Common myeloid progenitor, CD34-positive (primary cell): ENCODE measurements around the gene SEPTIN6.
"Not testable (repeated sequence)": the region's sequence is repeated elsewhere in the genome, so short reads cannot be mapped to it uniquely, and the experiment has no call there.

ENCODE experiments used
- CTCF ChIA-PET: fragments of 350-600 bp; sonication (Branson Sonifier 250); formaldehyde crosslinking; loops from one replicate; lab custom pipeline; 2021; ENCODE audit warnings: antibody characterized with exemption; lab: Charles Lee
- POLR2A ChIA-PET: fragments of 350-600 bp; sonication (Branson Sonifier 250); formaldehyde crosslinking; loops from one replicate; lab custom pipeline; 2021; ENCODE audit warnings: antibody characterized with exemption; lab: Charles Lee
- DNase-seq, 3 donors: peaks; one replicate each; pipeline versions ENCODE4 v3.0.0 to v3.0.0-alpha.2; 2013
- H3K27ac ChIP-seq, 2 experiments: 1 replicate in 1 of 2; 2 replicates in 1 of 2; pipeline ENCODE4 v1.7.0; 2013; ENCODE audit warnings: inconsistent platforms in 2 of 2, low read length in 2 of 2, mild to moderate bottlenecking in 2 of 2, low read depth in 1 of 2, moderate library complexity in 1 of 2; ENCODE audit not compliant: severe bottlenecking in 2 of 2, insufficient read depth in 1 of 2, poor library complexity in 1 of 2
- H3K27me3 ChIP-seq, 5 experiments: replicated peaks in 2 of 5; 1 replicate in 3 of 5; 2 replicates in 2 of 5; pipeline versions ENCODE4 v1.6.1 to v1.7.0; 2013; ENCODE audit warnings: low read length in 4 of 5, mild to moderate bottlenecking in 2 of 5, moderate library complexity in 2 of 5, inconsistent platforms in 1 of 5; ENCODE audit not compliant: insufficient read depth in 5 of 5, control insufficient read depth in 4 of 5
- H3K36me3 ChIP-seq, 4 experiments: 1 replicate in 2 of 4; 2 replicates in 2 of 4; pipeline versions ENCODE4 v1.6.1 to v1.7.0; 2013; ENCODE audit warnings: low read length in 3 of 4, control low read depth in 1 of 4, mild to moderate bottlenecking in 1 of 4; ENCODE audit not compliant: control insufficient read depth in 4 of 4, insufficient read depth in 4 of 4
- H3K4me1 ChIP-seq, 4 experiments: 1 replicate in 3 of 4; 2 replicates in 1 of 4; pipeline versions ENCODE4 v1.6.1 to v1.7.1; 2013; ENCODE audit warnings: low read length in 3 of 4, mild to moderate bottlenecking in 3 of 4, control low read depth in 1 of 4, inconsistent platforms in 1 of 4, moderate library complexity in 1 of 4; ENCODE audit not compliant: control insufficient read depth in 4 of 4, insufficient read depth in 4 of 4; ENCODE audit errors: control extremely low read depth in 1 of 4
- H3K4me3 ChIP-seq, 7 experiments: 1 replicate in 4 of 7; 2 replicates in 3 of 7; pipeline versions ENCODE4 v1.5.1 to v1.7.0; 2013; ENCODE audit warnings: mild to moderate bottlenecking in 7 of 7, low read length in 6 of 7, moderate library complexity in 6 of 7, inconsistent platforms in 2 of 7, low read depth in 2 of 7, control low read depth in 1 of 7; ENCODE audit not compliant: insufficient read depth in 4 of 7, control insufficient read depth in 1 of 7; ENCODE audit errors: extremely low read depth in 1 of 7
- H3K9me3 ChIP-seq, 5 experiments: 1 replicate in 4 of 5; 2 replicates in 1 of 5; pipeline versions ENCODE4 v1.6.1 to v1.7.1; 2013; ENCODE audit warnings: low read length in 4 of 5, mild to moderate bottlenecking in 2 of 5, inconsistent platforms in 1 of 5, low read depth in 1 of 5, moderate library complexity in 1 of 5; ENCODE audit not compliant: control insufficient read depth in 4 of 5, insufficient read depth in 2 of 5; ENCODE audit errors: control extremely low read depth in 1 of 5
- WGBS: methylation state at CpG from one replicate; pipeline ENCODE4 v1.1.5; 2013; ENCODE audit not compliant: insufficient coverage; 5-methylcytosine and 5-hydroxymethylcytosine counted together

SEPTIN6 gene

GRCh38 chrX:119685225-119686066, 7.5 kb downstream of the SEPTIN6 start:
- ChIA-PET CTCF (interaction anchor here (0.7 to 4.1 kb wide), 4 partner anchors 9 to 43 kb away, joined by 3 to 26 read pairs (median 4); partner anchors contain the start of gene SEPTIN6), POLR2A (no interaction called here)
- DNase-seq, result peak; percentile 56 to 89 (median 82)
- WGBS, result 29% methylated on average over 12 of the region's 15 CpGs
- peak overlapping the region in 6 of 7 experiments; percentile 8 to 64 (median 45) for H3K4me3 ChIP-seq
- no peaks in the 10 kb centered on the region for H3K27me3 ChIP-seq
- no peaks in the 10 kb centered on the region for H3K9me3 ChIP-seq
- peaks cover 0 to 4% (median 1%) of the 10 kb centered on the region in 4 experiments for H3K36me3 ChIP-seq
- H3K27ac ChIP-seq, result peak overlapping the region; percentile 85 to 93
- peaks cover 33 to 92% (median 78%) of the 10 kb centered on the region in 4 experiments for H3K4me1 ChIP-seq

GRCh38 chrX:119684916-119685224, 8.1 kb downstream of the SEPTIN6 start:
- peaks cover 0 to 4% (median under 1%) of the 10 kb centered on the region in 4 experiments for H3K36me3 ChIP-seq
- H3K27me3 ChIP-seq, result no peaks in the 10 kb centered on the region
- H3K9me3 ChIP-seq, result no peaks in the 10 kb centered on the region
- CTCF ChIA-PET, result interaction anchor here (0.7 to 4.1 kb wide), 4 partner anchors 9 to 44 kb away, joined by 3 to 26 read pairs (median 4); partner anchors contain the start of gene SEPTIN6
- DNase-seq, result no peak
- H3K27ac ChIP-seq, result peak overlapping the region; percentile 85 to 93
- H3K4me3 ChIP-seq, result peak overlapping the region in 6 of 7 experiments; percentile 8 to 64 (median 45)
- POLR2A ChIA-PET, result no interaction called here
- WGBS, result no CpG with 5 or more reads among the region's 1 CpG
- H3K4me1 ChIP-seq, result peaks cover 33 to 89% (median 80%) of the 10 kb centered on the region in 4 experiments

GRCh38 chrX:119684312-119684711, 8.7 kb downstream of the SEPTIN6 start:
- H3K9me3 ChIP-seq, H3K36me3 ChIP-seq, H3K27me3 ChIP-seq: not testable (repeated sequence)
- DNase-seq, result peak in 2 of 3 donors; percentile 35 to 50
- Histone ChIP-seq H3K4me3 (peak overlapping the region in 1 of 7 experiments; percentile 34), H3K4me1 (peaks cover 34 to 91% (median 82%) of the 10 kb centered on the region in 4 experiments), H3K27ac (peak overlapping the region in 1 of 2 experiments; percentile 93)
- ChIA-PET CTCF (interaction anchor here (1.5 to 4.1 kb wide), 2 partner anchors 8 to 10 kb away, joined by 4 to 26 read pairs; partner anchors contain the start of gene SEPTIN6), POLR2A (interaction anchor here (0.6 kb wide), 1 partner anchor 559 kb away, joined by 6 read pairs; no protein-coding TSS in a partner anchor)
- 47% methylated on average over 2 of the region's 8 CpGs for WGBS

GRCh38 chrX:119682019-119682989, 10.7 kb downstream of the SEPTIN6 start:
- Histone ChIP-seq H3K27me3 (no peaks in the 10 kb centered on the region), H3K4me1 (peaks cover 32 to 86% (median 78%) of the 10 kb centered on the region in 4 experiments), H3K36me3 (peaks cover 0 to 4% (median 0%) of the 10 kb centered on the region in 4 experiments), H3K4me3 (peak overlapping the region in 6 of 7 experiments; percentile 36 to 69 (median 54)), H3K27ac (peak overlapping the region; percentile 72 to 84), H3K9me3 (no peaks in the 10 kb centered on the region)
- DNase-seq, result peak; percentile 42 to 85 (median 70)
- CTCF ChIA-PET, result interaction anchor here (4.1 kb wide), 1 partner anchor 12 kb away, joined by 26 read pairs; the partner anchor contains the start of gene SEPTIN6
- POLR2A ChIA-PET, result interaction anchor here (0.6 to 1.5 kb wide), 4 partner anchors 10 to 25 kb away, joined by 4 read pairs; partner anchors contain the start of gene SEPTIN6
- WGBS, result 41% methylated on average over 6 of the region's 15 CpGs

GRCh38 chrX:119677654-119677981, 15.3 kb downstream of the SEPTIN6 start:
- POLR2A ChIA-PET, result interaction anchor here (1.6 to 2.3 kb wide), 2 partner anchors 16 to 17 kb away, joined by 5 to 13 read pairs; partner anchors contain the start of gene SEPTIN6
- no peaks in the 10 kb centered on the region for H3K27me3 ChIP-seq
- CTCF ChIA-PET, result interaction anchor here (0.9 to 5.2 kb wide), 6 partner anchors 10 to 16 kb away, joined by 3 to 26 read pairs (median 4); partner anchors contain the start of gene SEPTIN6
- no peak for DNase-seq
- no peaks in the 10 kb centered on the region for H3K9me3 ChIP-seq
- peaks cover 25 to 68% (median 57%) of the 10 kb centered on the region in 4 experiments for H3K4me1 ChIP-seq
- peak overlapping the region in 1 of 2 experiments; percentile 66 for H3K27ac ChIP-seq
- 85% methylated on average over 6 of the region's 6 CpGs for WGBS
- H3K4me3 ChIP-seq, result peak overlapping the region in 4 of 7 experiments; percentile 5 to 45 (median 20)
- H3K36me3 ChIP-seq, result peaks cover 3 to 14% (median 12%) of the 10 kb centered on the region in 4 experiments

GRCh38 chrX:119676949-119677653, 15.9 kb downstream of the SEPTIN6 start:
- no peaks in the 10 kb centered on the region for H3K9me3 ChIP-seq
- peak overlapping the region; percentile 9 to 66 for H3K27ac ChIP-seq
- peaks cover 21 to 65% (median 53%) of the 10 kb centered on the region in 4 experiments for H3K4me1 ChIP-seq
- H3K36me3 ChIP-seq, result peaks cover 3 to 20% (median 16%) of the 10 kb centered on the region in 4 experiments
- POLR2A ChIA-PET, result interaction anchor here (1.6 to 2.3 kb wide), 2 partner anchors 16 to 17 kb away, joined by 5 to 13 read pairs; partner anchors contain the start of gene SEPTIN6
- no peak for DNase-seq
- no peaks in the 10 kb centered on the region for H3K27me3 ChIP-seq
- 74% methylated on average over 7 of the region's 8 CpGs for WGBS
- CTCF ChIA-PET, result interaction anchor here (0.9 to 5.2 kb wide), 6 partner anchors 9 to 17 kb away, joined by 3 to 26 read pairs (median 4); partner anchors contain the start of gene SEPTIN6
- H3K4me3 ChIP-seq, result peak overlapping the region in 3 of 7 experiments; percentile 5 to 45 (median 19)
